Cardiac muscle cell (in vitro differentiated cells and primary cell): ENCODE results near the gene EDIL3. TPM values are rescaled to one million over a fixed set of nuclear protein-coding genes. Genes with fewer than 3 reads are reported as not detected.
A peak's percentile ranks its signal among the peaks of the same experiment; 100 is the strongest.

ENCODE experiments used
- DNase-seq, 2 donors: peaks; one replicate each; pipeline versions ENCODE4 v3.0.0 to v3.0.0-alpha.2; 2010 to 2017; ENCODE audit warnings: low read depth in 1 of 2, low spot score in 1 of 2
- H3K27ac ChIP-seq: fragments of 200-600 bp; sonication (generic); 2 replicates; pipeline ENCODE4 v1.5.1; 2016
- H3K27me3 ChIP-seq: fragments of 200-600 bp; sonication (generic); 2 replicates; pipeline ENCODE4 v1.6.0; 2016; ENCODE audit warnings: control low read depth
- H3K36me3 ChIP-seq: fragments of 200-600 bp; sonication (generic); 2 replicates; pipeline ENCODE4 v1.5.1; 2016; ENCODE audit warnings: control low read depth
- H3K4me1 ChIP-seq: fragments of 200-600 bp; sonication (generic); 2 replicates; pipeline ENCODE4 v1.8.1; 2017; ENCODE audit warnings: low read depth, mild to moderate bottlenecking, mixed run types
- H3K4me3 ChIP-seq: fragments of 200-600 bp; sonication (generic); 2 replicates; pipeline ENCODE4 v1.5.1; 2016; ENCODE audit warnings: mild to moderate bottlenecking
- H3K9me3 ChIP-seq: fragments of 200-600 bp; sonication (generic); 2 replicates; pipeline ENCODE4 v1.5.1; 2017; ENCODE audit warnings: low read depth, mild to moderate bottlenecking, control low read depth
- polyA plus RNA-seq: library from polyadenylated mRNA; unstranded; fragments of >200 nt; fragmentation: Nextera tagmentation; extraction: Ambion mirVana; gene quantifications from 2 replicates; pipeline ENCODE4 v1.2.1, GENCODE V29; 2016
- total RNA-seq: library from RNA; depleted of rRNA; stranded (reverse); fragments of >200 nt; gene quantifications from 2 replicates; pipeline ENCODE4 v1.2.3, GENCODE V29; 2016
- TF ChIP-seq, protein P1 (sequence below): IDR thresholded peaks from 2 replicates; pipeline ENCODE4 v1.5.1; 2012; ENCODE audit warnings: low read depth, mild to moderate bottlenecking, low read length

EDIL3 gene
- total and polyA plus RNA-seq, 2 experiments from 2014 or later, result 7.2 to 7.7 TPM

DNA sequence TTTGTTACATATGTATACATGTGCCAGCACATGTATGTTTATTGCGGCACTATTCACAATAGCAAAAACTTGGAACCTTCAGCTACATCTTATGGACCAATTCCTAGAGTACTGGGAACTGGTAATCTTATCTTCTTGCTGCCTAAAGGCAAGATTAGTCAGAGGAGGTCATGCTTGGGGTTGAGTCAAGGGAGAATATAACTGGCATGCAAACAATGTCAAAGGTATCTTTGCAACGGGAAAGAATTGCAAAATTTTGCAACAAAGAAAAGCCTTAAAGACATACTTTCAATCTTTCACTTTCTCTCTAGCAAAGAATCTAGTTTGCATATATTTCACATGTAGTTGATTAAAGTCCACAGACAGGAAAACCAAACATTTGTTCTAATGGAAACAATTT is 145.2 kb downstream of the EDIL3 start:
- H3K4me1 ChIP-seq, result peaks cover 5% of the 10 kb centered on the region
- TF ChIP-seq, protein P1, sequence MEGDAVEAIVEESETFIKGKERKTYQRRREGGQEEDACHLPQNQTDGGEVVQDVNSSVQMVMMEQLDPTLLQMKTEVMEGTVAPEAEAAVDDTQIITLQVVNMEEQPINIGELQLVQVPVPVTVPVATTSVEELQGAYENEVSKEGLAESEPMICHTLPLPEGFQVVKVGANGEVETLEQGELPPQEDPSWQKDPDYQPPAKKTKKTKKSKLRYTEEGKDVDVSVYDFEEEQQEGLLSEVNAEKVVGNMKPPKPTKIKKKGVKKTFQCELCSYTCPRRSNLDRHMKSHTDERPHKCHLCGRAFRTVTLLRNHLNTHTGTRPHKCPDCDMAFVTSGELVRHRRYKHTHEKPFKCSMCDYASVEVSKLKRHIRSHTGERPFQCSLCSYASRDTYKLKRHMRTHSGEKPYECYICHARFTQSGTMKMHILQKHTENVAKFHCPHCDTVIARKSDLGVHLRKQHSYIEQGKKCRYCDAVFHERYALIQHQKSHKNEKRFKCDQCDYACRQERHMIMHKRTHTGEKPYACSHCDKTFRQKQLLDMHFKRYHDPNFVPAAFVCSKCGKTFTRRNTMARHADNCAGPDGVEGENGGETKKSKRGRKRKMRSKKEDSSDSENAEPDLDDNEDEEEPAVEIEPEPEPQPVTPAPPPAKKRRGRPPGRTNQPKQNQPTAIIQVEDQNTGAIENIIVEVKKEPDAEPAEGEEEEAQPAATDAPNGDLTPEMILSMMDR, result no peak
- no peaks in the 10 kb centered on the region for H3K36me3 ChIP-seq
- H3K27me3 ChIP-seq, result no peaks in the 10 kb centered on the region
- H3K27ac ChIP-seq, result no peak overlapping the region
- H3K9me3 ChIP-seq, result no peaks in the 10 kb centered on the region
- peak in 1 of 2 donors; percentile 78 for DNase-seq
- H3K4me3 ChIP-seq, result no peak overlapping the region

DNA sequence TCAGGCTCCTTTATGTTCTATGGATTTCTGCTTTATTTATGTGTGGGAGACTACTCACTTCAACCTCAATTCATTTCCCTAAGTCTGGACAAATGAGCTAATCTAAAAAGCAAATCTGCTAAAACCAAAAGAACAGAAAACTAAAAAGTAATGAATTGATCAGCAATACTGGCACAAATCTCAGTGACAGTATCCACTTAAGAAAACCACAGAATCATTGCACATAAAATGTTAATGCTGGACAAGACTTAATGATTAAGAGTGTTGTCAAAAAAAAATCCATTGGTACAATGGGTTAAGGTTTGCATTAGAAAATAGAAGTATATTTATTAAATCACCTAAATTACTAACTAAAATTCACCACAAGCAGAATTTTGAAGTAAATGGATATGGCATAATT is 147.6 kb downstream of the EDIL3 start:
- Histone ChIP-seq H3K27me3 (no peaks in the 10 kb centered on the region), H3K27ac (no peak overlapping the region), H3K4me1 (no peaks in the 10 kb centered on the region), H3K4me3 (no peak overlapping the region), H3K9me3 (no peaks in the 10 kb centered on the region), H3K36me3 (no peaks in the 10 kb centered on the region)
- TF ChIP-seq, protein P1, result no peak
- no peak for DNase-seq

DNA sequence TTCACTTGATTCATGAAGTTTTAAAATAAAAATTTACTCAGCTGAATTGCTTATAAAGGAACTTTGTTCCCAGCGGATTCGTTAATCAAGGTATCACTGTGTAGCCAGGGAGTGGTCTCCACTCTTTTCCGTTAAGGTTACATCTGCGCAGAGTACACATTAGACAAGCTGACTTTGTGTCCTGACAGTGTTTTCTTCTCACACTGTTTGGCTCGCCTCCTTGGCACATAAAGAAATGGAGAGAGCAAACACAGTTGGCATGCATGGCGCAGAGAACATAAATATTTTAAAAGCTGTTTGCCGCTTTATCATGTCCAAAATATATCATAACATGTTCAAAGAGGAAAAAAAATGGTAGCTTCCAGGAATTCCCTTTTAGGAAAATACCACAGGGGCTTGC is 153.2 kb downstream of the EDIL3 start:
- H3K27me3 ChIP-seq, result no peaks in the 10 kb centered on the region
- H3K27ac ChIP-seq, result no peak overlapping the region
- no peak for DNase-seq
- H3K36me3 ChIP-seq, result no peaks in the 10 kb centered on the region
- H3K9me3 ChIP-seq, result no peaks in the 10 kb centered on the region
- TF ChIP-seq, protein P1, result no peak
- no peak overlapping the region for H3K4me3 ChIP-seq
- H3K4me1 ChIP-seq, result no peaks in the 10 kb centered on the region

DNA sequence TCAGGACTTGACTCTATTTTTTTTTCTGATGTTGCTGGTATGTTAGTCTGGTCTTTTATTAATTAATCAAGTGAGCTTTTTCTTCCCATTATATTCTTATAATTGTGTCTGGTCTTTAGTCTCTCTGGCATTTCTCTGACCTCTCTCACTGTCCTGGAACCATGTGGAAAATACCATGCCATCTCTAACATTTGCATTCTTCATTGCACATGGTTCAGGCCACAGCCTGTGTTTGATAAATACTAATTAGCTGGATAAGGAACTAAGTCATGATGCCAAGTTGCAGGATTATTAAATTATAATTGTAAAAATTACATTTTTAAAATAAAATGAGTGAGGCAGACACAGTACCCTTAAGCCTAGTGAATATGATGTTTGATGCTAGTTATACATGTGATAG is 155.6 kb downstream of the EDIL3 start:
- DNase-seq, result no peak
- Histone ChIP-seq H3K4me1 (no peaks in the 10 kb centered on the region), H3K36me3 (no peaks in the 10 kb centered on the region), H3K27ac (no peak overlapping the region), H3K4me3 (no peak overlapping the region), H3K9me3 (no peaks in the 10 kb centered on the region), H3K27me3 (no peaks in the 10 kb centered on the region)
- TF ChIP-seq, protein P1, result no peak

DNA sequence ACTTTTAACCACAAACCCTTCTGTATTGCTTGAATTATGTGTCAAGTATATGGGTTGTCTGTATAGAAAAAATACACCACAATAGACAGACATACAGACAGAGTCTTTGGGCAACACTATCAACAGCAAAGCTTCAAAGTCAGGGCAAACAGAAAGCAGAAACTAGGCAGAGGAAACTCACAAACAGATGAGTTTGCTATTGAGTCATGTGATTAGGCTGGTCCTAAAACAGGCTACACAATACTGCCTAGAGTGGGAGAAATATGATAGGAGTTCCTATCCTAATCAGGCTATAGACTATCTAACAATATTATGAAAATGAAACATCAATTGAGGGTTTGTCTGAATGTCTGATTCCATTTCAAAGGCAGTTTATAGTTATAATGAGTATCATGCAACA is 156.4 kb downstream of the EDIL3 start:
- no peaks in the 10 kb centered on the region for H3K27me3 ChIP-seq
- TF ChIP-seq, protein P1, result no peak
- H3K4me3 ChIP-seq, result no peak overlapping the region
- H3K36me3 ChIP-seq, result no peaks in the 10 kb centered on the region
- no peak overlapping the region for H3K27ac ChIP-seq
- no peak for DNase-seq
- H3K9me3 ChIP-seq, result no peaks in the 10 kb centered on the region
- no peaks in the 10 kb centered on the region for H3K4me1 ChIP-seq

DNA sequence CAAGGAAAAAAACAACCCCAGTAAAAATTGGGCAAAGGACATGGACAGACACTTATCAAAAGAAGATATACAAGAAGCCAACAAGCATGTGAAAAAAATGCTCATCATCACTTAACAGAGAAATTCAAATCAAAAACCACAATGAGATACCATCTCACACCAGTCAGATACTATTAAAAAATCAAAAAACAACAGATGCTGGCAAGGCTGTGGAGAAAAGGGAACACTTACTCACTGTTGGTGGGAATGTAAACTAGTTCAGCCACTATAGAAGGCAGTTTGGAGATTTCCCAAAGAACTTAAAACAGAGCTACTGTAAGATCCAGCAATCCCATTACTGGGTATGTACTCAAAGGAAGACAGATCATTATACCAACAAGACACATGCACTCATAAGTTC is 157.4 kb downstream of the EDIL3 start:
- no peak overlapping the region for H3K27ac ChIP-seq
- no peaks in the 10 kb centered on the region for H3K4me1 ChIP-seq
- H3K27me3 ChIP-seq, result no peaks in the 10 kb centered on the region
- TF ChIP-seq, protein P1, result no peak
- no peaks in the 10 kb centered on the region for H3K36me3 ChIP-seq
- DNase-seq, result no peak
- no peak overlapping the region for H3K4me3 ChIP-seq
- H3K9me3 ChIP-seq, result no peaks in the 10 kb centered on the region
